ENCODE data around the gene GALK2.
"Not testable (repeated sequence)": the region's sequence is repeated elsewhere in the genome, so short reads cannot be mapped to it uniquely, and the experiment has no call there.

GALK2 gene

DNA sequence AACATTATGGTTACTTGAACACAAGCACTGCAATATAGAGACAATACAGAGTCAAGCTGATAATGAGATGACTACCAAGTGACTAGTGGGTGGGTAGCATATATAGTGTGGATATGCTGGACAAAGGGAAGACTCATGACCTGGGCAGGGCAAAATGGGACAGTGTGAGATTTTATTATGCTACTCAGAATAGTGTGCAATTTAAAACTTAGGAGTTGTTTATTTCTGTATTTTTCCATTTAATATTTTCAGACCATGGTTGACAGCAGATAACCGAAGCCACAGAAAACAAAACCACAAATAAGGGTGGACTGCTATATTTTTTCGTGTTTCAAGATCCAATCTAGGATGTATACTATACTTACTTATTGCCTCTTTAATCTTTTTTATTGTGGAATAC lies 19.6 kb downstream of the GALK2 start:
- no peak for DNase-seq
- H3K36me3 ChIP-seq (replicated peaks): no peaks in the 10 kb centered on the region
- no peak overlapping the region for H3K27ac ChIP-seq
- in situ Hi-C loops (cut with HindIII; ENCODE audit: low pct_ligation_motif_present, low sequenced_read_pairs): no loop called here
- H3K4me3 ChIP-seq (ENCODE audit: low read depth, low read length): no peak overlapping the region
- H3K27me3 ChIP-seq (replicated peaks): no peaks in the 10 kb centered on the region
- TF ChIP-seq, protein P1, sequence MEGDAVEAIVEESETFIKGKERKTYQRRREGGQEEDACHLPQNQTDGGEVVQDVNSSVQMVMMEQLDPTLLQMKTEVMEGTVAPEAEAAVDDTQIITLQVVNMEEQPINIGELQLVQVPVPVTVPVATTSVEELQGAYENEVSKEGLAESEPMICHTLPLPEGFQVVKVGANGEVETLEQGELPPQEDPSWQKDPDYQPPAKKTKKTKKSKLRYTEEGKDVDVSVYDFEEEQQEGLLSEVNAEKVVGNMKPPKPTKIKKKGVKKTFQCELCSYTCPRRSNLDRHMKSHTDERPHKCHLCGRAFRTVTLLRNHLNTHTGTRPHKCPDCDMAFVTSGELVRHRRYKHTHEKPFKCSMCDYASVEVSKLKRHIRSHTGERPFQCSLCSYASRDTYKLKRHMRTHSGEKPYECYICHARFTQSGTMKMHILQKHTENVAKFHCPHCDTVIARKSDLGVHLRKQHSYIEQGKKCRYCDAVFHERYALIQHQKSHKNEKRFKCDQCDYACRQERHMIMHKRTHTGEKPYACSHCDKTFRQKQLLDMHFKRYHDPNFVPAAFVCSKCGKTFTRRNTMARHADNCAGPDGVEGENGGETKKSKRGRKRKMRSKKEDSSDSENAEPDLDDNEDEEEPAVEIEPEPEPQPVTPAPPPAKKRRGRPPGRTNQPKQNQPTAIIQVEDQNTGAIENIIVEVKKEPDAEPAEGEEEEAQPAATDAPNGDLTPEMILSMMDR (IDR thresholded peaks at IDR 0.05; ENCODE audit: low read depth, low read length, missing control alignments): no peak

DNA sequence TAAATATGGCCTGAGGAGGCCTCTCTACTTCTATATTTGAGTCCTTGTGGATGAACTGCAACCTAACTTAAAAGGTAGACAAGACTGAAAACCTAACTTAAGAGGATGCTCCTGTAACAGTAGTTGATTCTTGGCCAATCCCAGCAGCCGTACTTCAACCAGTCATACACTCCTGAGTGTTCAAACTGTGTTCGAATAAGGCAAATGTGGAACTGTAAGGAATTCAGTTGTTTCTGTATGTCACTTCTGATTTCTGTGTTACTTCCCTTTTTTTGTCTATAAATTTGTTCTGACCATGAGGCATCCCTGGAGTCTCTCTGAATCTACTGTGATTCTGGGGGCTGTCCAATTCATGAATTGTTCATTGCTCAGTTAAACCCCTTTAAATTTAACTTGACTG lies 20.5 kb downstream of the GALK2 start:
- TF ChIP-seq, protein P1 (IDR thresholded peaks at IDR 0.05; ENCODE audit: low read depth, low read length, missing control alignments): no peak
- H3K27ac ChIP-seq: no peak overlapping the region
- no peak overlapping the region for H3K4me3 ChIP-seq (ENCODE audit: low read depth, low read length)
- in situ Hi-C loops (cut with HindIII; ENCODE audit: low pct_ligation_motif_present, low sequenced_read_pairs): no loop called here
- DNase-seq: no peak
- no peaks in the 10 kb centered on the region for H3K36me3 ChIP-seq (replicated peaks)
- no peaks in the 10 kb centered on the region for H3K27me3 ChIP-seq (replicated peaks)

DNA sequence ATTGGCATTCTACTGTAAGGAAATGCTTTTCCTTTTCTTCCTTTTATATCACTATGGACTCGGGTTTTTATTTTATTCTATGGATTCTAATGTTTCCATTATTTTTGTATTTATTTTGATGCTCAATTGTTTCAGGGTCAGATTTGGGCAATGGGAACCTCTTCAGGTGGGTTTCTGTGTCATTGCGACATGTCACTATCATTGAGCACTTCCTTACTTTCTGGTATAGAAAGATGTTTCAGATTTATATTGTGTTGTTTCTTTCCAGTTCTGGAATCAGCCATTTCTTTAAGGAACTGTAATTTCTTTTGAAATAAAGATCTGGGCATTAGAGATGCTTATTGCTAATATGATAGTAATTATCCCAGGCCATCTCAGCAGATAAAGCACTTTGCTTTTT lies 21.8 kb downstream of the GALK2 start:
- TF ChIP-seq, protein P1 (IDR thresholded peaks at IDR 0.05; ENCODE audit: low read depth, low read length, missing control alignments): no peak
- Histone ChIP-seq H3K27me3 (replicated peaks) (no peaks in the 10 kb centered on the region), H3K27ac (no peak overlapping the region), H3K36me3 (replicated peaks) (no peaks in the 10 kb centered on the region), H3K4me3 (ENCODE audit: low read depth, low read length) (no peak overlapping the region)
- no peak for DNase-seq
- in situ Hi-C loops (cut with HindIII; ENCODE audit: low pct_ligation_motif_present, low sequenced_read_pairs): no loop called here

DNA sequence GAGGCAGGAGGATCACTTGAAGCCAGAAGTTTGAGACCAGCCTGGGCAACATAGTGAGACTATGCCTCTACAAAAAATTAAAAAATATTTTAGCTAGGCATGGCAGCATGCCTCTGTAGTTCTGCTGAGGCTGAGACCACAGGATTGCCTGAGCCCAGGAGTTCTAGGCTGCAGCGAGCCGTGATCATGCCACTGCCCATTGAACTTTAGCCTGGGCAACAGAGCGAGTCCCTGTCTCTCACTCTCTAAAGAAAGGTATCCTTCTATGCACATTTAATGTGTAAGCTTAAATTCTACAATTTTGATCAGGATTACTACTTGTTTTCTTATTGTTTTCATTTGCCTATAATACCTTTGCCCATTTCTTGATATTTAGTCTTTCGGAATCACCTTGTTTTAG lies 26.8 kb downstream of the GALK2 start:
- TF ChIP-seq, protein P1 (IDR thresholded peaks at IDR 0.05; ENCODE audit: low read depth, low read length, missing control alignments): no peak
- no peaks in the 10 kb centered on the region for H3K36me3 ChIP-seq (replicated peaks)
- no peaks in the 10 kb centered on the region for H3K27me3 ChIP-seq (replicated peaks)
- no peak overlapping the region for H3K4me3 ChIP-seq (ENCODE audit: low read depth, low read length)
- no peak for DNase-seq
- H3K27ac ChIP-seq: no peak overlapping the region
- in situ Hi-C loops (cut with HindIII; ENCODE audit: low pct_ligation_motif_present, low sequenced_read_pairs): no loop called here

DNA sequence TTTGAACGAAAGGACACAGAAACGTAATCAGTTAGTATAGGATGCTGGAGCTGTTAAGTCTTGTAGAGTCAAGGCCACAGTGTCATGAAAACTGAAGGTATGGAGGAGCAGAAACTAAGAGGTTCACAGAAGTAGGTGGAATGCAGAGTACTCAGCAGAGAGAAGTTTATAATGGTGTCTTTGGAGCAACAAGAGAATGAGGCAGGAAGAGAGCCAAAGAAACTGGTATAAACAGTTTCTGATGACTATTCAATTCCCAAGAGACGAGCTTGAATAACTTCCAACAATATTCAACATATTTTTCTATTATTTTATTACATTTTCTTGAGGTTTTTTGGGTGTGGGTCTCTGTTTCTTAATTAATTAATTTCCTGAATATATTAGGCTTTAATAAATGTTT lies 29.6 kb downstream of the GALK2 start:
- H3K27me3 ChIP-seq (replicated peaks): no peaks in the 10 kb centered on the region
- H3K4me3 ChIP-seq (ENCODE audit: low read depth, low read length): no peak overlapping the region
- TF ChIP-seq, protein P1 (IDR thresholded peaks at IDR 0.05; ENCODE audit: low read depth, low read length, missing control alignments): no peak
- in situ Hi-C loops (cut with HindIII; ENCODE audit: low pct_ligation_motif_present, low sequenced_read_pairs): no loop called here
- no peak overlapping the region for H3K27ac ChIP-seq
- DNase-seq: no peak
- H3K36me3 ChIP-seq (replicated peaks): peaks cover 4% of the 10 kb centered on the region

DNA sequence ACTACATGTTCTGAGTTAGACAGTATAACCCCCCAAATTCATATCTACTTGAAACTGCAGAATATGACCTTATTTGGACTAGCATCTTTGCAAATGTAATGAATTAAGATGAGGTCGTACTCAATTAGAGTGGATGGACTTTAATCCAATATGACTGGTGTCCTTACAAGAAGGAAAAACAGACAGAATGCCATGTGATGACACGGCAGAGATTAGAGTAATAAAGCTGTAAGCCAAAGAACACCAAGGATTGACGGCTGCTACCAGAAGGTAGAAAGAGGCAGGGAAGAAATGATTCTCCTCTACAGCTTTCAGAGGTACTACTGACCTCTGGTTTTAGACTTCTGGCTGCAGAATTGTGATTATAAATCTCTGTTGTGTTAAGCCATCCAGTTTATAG lies 30.3 kb downstream of the GALK2 start:
- no peak for DNase-seq
- TF ChIP-seq, protein P1 (IDR thresholded peaks at IDR 0.05; ENCODE audit: low read depth, low read length, missing control alignments): no peak
- in situ Hi-C loops (cut with HindIII; ENCODE audit: low pct_ligation_motif_present, low sequenced_read_pairs): no loop called here
- no peak overlapping the region for H3K4me3 ChIP-seq (ENCODE audit: low read depth, low read length)
- peaks cover 4% of the 10 kb centered on the region for H3K36me3 ChIP-seq (replicated peaks)
- H3K27me3 ChIP-seq (replicated peaks): no peaks in the 10 kb centered on the region
- no peak overlapping the region for H3K27ac ChIP-seq

DNA sequence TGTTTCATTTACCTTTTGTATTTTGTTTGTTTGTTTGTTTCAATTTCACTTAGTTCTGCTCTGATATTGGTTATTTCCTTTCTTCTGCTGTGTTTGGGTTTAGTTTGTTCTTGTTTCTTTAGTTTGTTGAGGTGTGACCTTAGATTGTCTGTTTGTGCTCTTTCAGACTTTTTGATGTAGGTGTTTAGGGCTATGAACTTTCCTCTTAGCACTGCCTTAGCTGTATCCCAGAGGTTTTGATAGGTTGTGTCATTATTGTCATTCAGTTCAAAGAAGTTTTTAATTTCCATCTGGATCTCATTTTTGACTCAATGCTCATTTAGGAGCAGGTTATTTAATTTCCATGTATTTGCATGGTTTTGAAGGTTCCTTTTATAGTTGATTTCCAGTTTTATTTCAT lies 38.1 kb downstream of the GALK2 start:
- in situ Hi-C loops (cut with HindIII; ENCODE audit: low pct_ligation_motif_present, low sequenced_read_pairs); H3K36me3 ChIP-seq (replicated peaks); H3K27me3 ChIP-seq (replicated peaks); DNase-seq; H3K27ac ChIP-seq; H3K4me3 ChIP-seq (ENCODE audit: low read depth, low read length): not testable (repeated sequence)

All from brain microvascular endothelial cell (primary cell).